H9 (cell line): ENCODE results near the gene C13orf42. TPM values are rescaled to one million over a fixed set of nuclear protein-coding genes. Genes with fewer than 3 reads are reported as not detected.

Experiments used
- DNase-seq: peaks from one replicate; pipeline ENCODE4 v3.0.0-alpha.2; 2017
- H2AFZ ChIP-seq: one replicate; pipeline ENCODE4 v1.6.1; 2013; ENCODE audit warnings: mild to moderate bottlenecking, low read length, control low read depth, moderate library complexity
- H2AK5ac ChIP-seq: 2 replicates; pipeline ENCODE4 v1.6.1; 2013; ENCODE audit warnings: low read length, control low read depth, mixed read lengths; ENCODE audit not compliant: insufficient read length
- H2BK120ac ChIP-seq: one replicate; pipeline ENCODE4 v1.6.1; 2013; ENCODE audit warnings: low read depth, mild to moderate bottlenecking, low read length, control low read depth, inconsistent platforms; ENCODE audit not compliant: poor library complexity, severe bottlenecking
- H2BK12ac ChIP-seq: 2 replicates; pipeline ENCODE4 v1.6.1; 2013; ENCODE audit warnings: low read length, control low read depth, mixed read lengths, low read depth; ENCODE audit not compliant: insufficient read length
- H2BK15ac ChIP-seq: 2 replicates; pipeline ENCODE4 v1.6.1; 2013; ENCODE audit warnings: low read depth, low read length, control low read depth
- H2BK20ac ChIP-seq: one replicate; pipeline ENCODE4 v1.6.1; 2013; ENCODE audit warnings: low read depth, mild to moderate bottlenecking, low read length, control low read depth, inconsistent platforms; ENCODE audit not compliant: poor library complexity, severe bottlenecking
- H2BK5ac ChIP-seq: 2 replicates; pipeline ENCODE4 v1.6.1; 2013; ENCODE audit warnings: low read length, control low read depth, mixed read lengths; ENCODE audit not compliant: insufficient read length
- H3K14ac ChIP-seq: 2 replicates; pipeline ENCODE4 v1.6.1; 2013; ENCODE audit warnings: low read length, control low read depth; ENCODE audit not compliant: insufficient read depth
- H3K18ac ChIP-seq: 2 replicates; pipeline ENCODE4 v1.6.1; 2013; ENCODE audit warnings: low read depth, mild to moderate bottlenecking, mixed read lengths, low read length, control low read depth; ENCODE audit not compliant: insufficient read length
- H3K23ac ChIP-seq: 2 replicates; pipeline ENCODE4 v1.6.1; 2013; ENCODE audit warnings: low read length, control low read depth, mixed read lengths, low read depth; ENCODE audit not compliant: insufficient read length
- H3K23me2 ChIP-seq: 2 replicates; pipeline ENCODE4 v1.6.1; 2013; ENCODE audit warnings: low read depth, mild to moderate bottlenecking, mixed read lengths, low read length, control low read depth; ENCODE audit not compliant: insufficient read length, poor library complexity, severe bottlenecking
- H3K27ac ChIP-seq: 2 replicates; pipeline ENCODE4 v1.5.1; 2013; ENCODE audit warnings: low read length, control low read depth, mixed read lengths, low read depth; ENCODE audit not compliant: insufficient read length
- H3K27me3 ChIP-seq: 2 replicates; pipeline ENCODE4 v1.6.1; 2013; ENCODE audit warnings: low read length, control low read depth, inconsistent platforms; ENCODE audit not compliant: insufficient read depth
- H3K4ac ChIP-seq: 2 replicates; pipeline ENCODE4 v1.6.1; 2013; ENCODE audit warnings: low read depth, mild to moderate bottlenecking, control low read depth, inconsistent platforms, low read length, moderate library complexity
- H3K4me1 ChIP-seq: 2 replicates; pipeline ENCODE4 v1.6.1; 2013; ENCODE audit warnings: low read length, control low read depth, inconsistent platforms; ENCODE audit not compliant: insufficient read depth
- H3K4me2 ChIP-seq: 2 replicates; pipeline ENCODE4 v1.6.1; 2013; ENCODE audit warnings: low read length, control low read depth, mixed read lengths; ENCODE audit not compliant: insufficient read length, insufficient read depth
- H3K56ac ChIP-seq: 2 replicates; pipeline ENCODE4 v1.6.1; 2013; ENCODE audit warnings: low read depth, mild to moderate bottlenecking, mixed read lengths, low read length, control low read depth; ENCODE audit not compliant: insufficient read length
- H3K79me1 ChIP-seq: 2 replicates; pipeline ENCODE4 v1.6.1; 2013; ENCODE audit warnings: low read depth, mild to moderate bottlenecking, moderate library complexity, low read length, control low read depth, inconsistent platforms; ENCODE audit not compliant: insufficient read depth, poor library complexity, severe bottlenecking
- H3K79me2 ChIP-seq: 2 replicates; pipeline ENCODE4 v1.6.1; 2013; ENCODE audit warnings: low read length, control low read depth, inconsistent platforms; ENCODE audit not compliant: insufficient read depth
- H3K9ac ChIP-seq: 2 replicates; pipeline ENCODE4 v1.6.1; 2013; ENCODE audit warnings: low read length, control low read depth, mixed read lengths; ENCODE audit not compliant: insufficient read length; ENCODE audit errors: extremely low read depth
- H3K9me3 ChIP-seq: one replicate; pipeline ENCODE4 v1.6.1; 2013; ENCODE audit warnings: low read depth, low read length, inconsistent platforms; ENCODE audit not compliant: control insufficient read depth
- H3T11ph ChIP-seq: one replicate; pipeline ENCODE4 v1.6.1; 2013; ENCODE audit warnings: mild to moderate bottlenecking, low read length, control low read depth, inconsistent platforms
- H4K20me1 ChIP-seq: one replicate; pipeline ENCODE4 v1.6.1; 2013; ENCODE audit not compliant: control insufficient read depth, insufficient read length, insufficient read depth
- H4K5ac ChIP-seq: 2 replicates; pipeline ENCODE4 v1.6.1; 2013; ENCODE audit warnings: low read depth, mild to moderate bottlenecking, mixed read lengths, low read length, control low read depth; ENCODE audit not compliant: insufficient read length
- H4K8ac ChIP-seq: replicated peaks from 2 replicates; pipeline ENCODE4 v1.6.1; 2013; ENCODE audit warnings: low read length, control low read depth, mixed read lengths, low read depth; ENCODE audit not compliant: insufficient read length
- H4K91ac ChIP-seq: 2 replicates; pipeline ENCODE4 v1.6.1; 2013; ENCODE audit warnings: low read depth, mild to moderate bottlenecking, moderate library complexity, mixed read lengths, low read length, control low read depth; ENCODE audit not compliant: insufficient read length
- H3K27ac Mint-ChIP-seq, 3 experiments: 2 replicates in 2 of 3; 3 replicates in 1 of 3; pipeline ENCODE4 v1.8.0; 2020 to 2021; ENCODE audit warnings: mixed read lengths in 3 of 3, mild to moderate bottlenecking in 1 of 3, moderate library complexity in 1 of 3
- H3K27me3 Mint-ChIP-seq: 2 replicates; pipeline ENCODE4 v1.8.0; 2021; ENCODE audit warnings: low read depth, mild to moderate bottlenecking, moderate library complexity, mixed read lengths
- H3K36me3 Mint-ChIP-seq, 3 experiments: 2 replicates in 2 of 3; 3 replicates in 1 of 3; pipeline ENCODE4 v1.8.0; 2020 to 2021; ENCODE audit warnings: low read depth in 3 of 3, mixed read lengths in 3 of 3; ENCODE audit not compliant: insufficient read depth in 1 of 3
- H3K4me1 Mint-ChIP-seq, 2 experiments: 2 replicates each; pipeline ENCODE4 v1.8.0; 2020; ENCODE audit warnings: mixed read lengths in 2 of 2
- H3K4me3 Mint-ChIP-seq, 2 experiments: 2 replicates in 1 of 2; 3 replicates in 1 of 2; pipeline ENCODE4 v1.8.0; 2020 to 2021; ENCODE audit warnings: mild to moderate bottlenecking in 2 of 2, mixed read lengths in 2 of 2, moderate library complexity in 1 of 2
- H3K9me3 Mint-ChIP-seq, 2 experiments: 2 replicates in 1 of 2; 3 replicates in 1 of 2; pipeline ENCODE4 v1.8.0; 2020; ENCODE audit warnings: mild to moderate bottlenecking in 2 of 2, mixed read lengths in 2 of 2, moderate library complexity in 1 of 2
- CTCF ChIP-seq: fragments of 200-600 bp; sonication (generic); conservative IDR thresholded peaks from 3 replicates; pipeline ENCODE4 v1.8.0; 2021; ENCODE audit warnings: antibody characterized with exemption, mild to moderate bottlenecking
- WGBS: extraction: QIAGEN DNeasy Blood & Tissue Kit; methylation state at CpG from one replicate; pipeline ENCODE4 v1.1.7; 2013; ENCODE audit warnings: missing lambda C conversion rate, low lambda C conversion rate, mixed read lengths; ENCODE audit not compliant: insufficient read length; ENCODE audit errors: extremely low coverage; 5-methylcytosine and 5-hydroxymethylcytosine counted together
- total RNA-seq: library from RNA; stranded (reverse); gene quantifications from 2 replicates; pipeline ENCODE4 v1.2.1, GENCODE V29; 2021

C13orf42 gene
- total RNA-seq, 1 experiment from 2014 or later: 16.5 TPM

- DNase-seq: no peak
- H2BK12ac ChIP-seq: no peak overlapping the region
- H3K27ac ChIP-seq: no peak overlapping the region
- no peak overlapping the region for H3K23ac ChIP-seq
- H3K9me3 Mint-ChIP-seq: peaks cover 24 to 33% of the 10 kb centered on the region in 2 experiments
- H2AFZ ChIP-seq: no peak overlapping the region
- H3K36me3 Mint-ChIP-seq: peaks cover 27 to 39% (median 33%) of the 10 kb centered on the region in 3 experiments
- peaks cover 27% of the 10 kb centered on the region; the same call in 1 of the 2 replicates for H3K4me1 ChIP-seq
- no peak overlapping the region for H3K18ac ChIP-seq
- H3K56ac ChIP-seq: no peak overlapping the region
- H3K27ac Mint-ChIP-seq: peak overlapping the region in 2 of 3 experiments; percentile 88 to 97; a peak in 2 of 7 replicates
- no peaks in the 10 kb centered on the region for H3K23me2 ChIP-seq
- no peak overlapping the region; the same call in 1 of the 2 replicates for H3K4ac ChIP-seq
- H4K91ac ChIP-seq: no peak overlapping the region
- H2BK15ac ChIP-seq: no peak overlapping the region
- H3K4me2 ChIP-seq: no peak overlapping the region
- H4K8ac ChIP-seq: no peak overlapping the region
- H2BK5ac ChIP-seq: no peak overlapping the region
- H3K79me1 ChIP-seq: no peaks in the 10 kb centered on the region
- no peak overlapping the region for H2BK20ac ChIP-seq
- no peaks in the 10 kb centered on the region for H3K9me3 ChIP-seq
- H3K27me3 ChIP-seq: no peaks in the 10 kb centered on the region
- WGBS: no CpG with 5 or more reads among the region's 1 CpG
- no peak overlapping the region for H3K4me3 Mint-ChIP-seq
- no peak for TF ChIP-seq CTCF
- H2BK120ac ChIP-seq: no peak overlapping the region
- no peaks in the 10 kb centered on the region for H3K79me2 ChIP-seq
- H4K20me1 ChIP-seq: no peaks in the 10 kb centered on the region
- H3K9ac ChIP-seq: no peak overlapping the region
- H3K4me1 Mint-ChIP-seq: peaks cover 52 to 57% of the 10 kb centered on the region in 2 experiments
- H4K5ac ChIP-seq: no peak overlapping the region
- no peaks in the 10 kb centered on the region; the same call in 1 of the 2 replicates for H3K27me3 Mint-ChIP-seq
- no peak overlapping the region for H2AK5ac ChIP-seq
- no peak overlapping the region; the same call in 1 of the 2 replicates for H3K14ac ChIP-seq
- H3T11ph ChIP-seq: no peak overlapping the region
These were observed 35.6 kb upstream of the C13orf42 start for GRCh38 chr13:51146667-51147066.
